ENCODE data around the gene ERO1A. TPM values are rescaled to one million over a fixed set of nuclear protein-coding genes. Genes with fewer than 3 reads are reported as not detected.

The ERO1A gene, protein sequence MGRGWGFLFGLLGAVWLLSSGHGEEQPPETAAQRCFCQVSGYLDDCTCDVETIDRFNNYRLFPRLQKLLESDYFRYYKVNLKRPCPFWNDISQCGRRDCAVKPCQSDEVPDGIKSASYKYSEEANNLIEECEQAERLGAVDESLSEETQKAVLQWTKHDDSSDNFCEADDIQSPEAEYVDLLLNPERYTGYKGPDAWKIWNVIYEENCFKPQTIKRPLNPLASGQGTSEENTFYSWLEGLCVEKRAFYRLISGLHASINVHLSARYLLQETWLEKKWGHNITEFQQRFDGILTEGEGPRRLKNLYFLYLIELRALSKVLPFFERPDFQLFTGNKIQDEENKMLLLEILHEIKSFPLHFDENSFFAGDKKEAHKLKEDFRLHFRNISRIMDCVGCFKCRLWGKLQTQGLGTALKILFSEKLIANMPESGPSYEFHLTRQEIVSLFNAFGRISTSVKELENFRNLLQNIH
- total RNA-seq (2022; extraction: Qiagen RNA extraction; ENCODE audit: low read depth) = 39.5 to 58.7 TPM (median 52.8 TPM) in 5 replicates

DNA sequence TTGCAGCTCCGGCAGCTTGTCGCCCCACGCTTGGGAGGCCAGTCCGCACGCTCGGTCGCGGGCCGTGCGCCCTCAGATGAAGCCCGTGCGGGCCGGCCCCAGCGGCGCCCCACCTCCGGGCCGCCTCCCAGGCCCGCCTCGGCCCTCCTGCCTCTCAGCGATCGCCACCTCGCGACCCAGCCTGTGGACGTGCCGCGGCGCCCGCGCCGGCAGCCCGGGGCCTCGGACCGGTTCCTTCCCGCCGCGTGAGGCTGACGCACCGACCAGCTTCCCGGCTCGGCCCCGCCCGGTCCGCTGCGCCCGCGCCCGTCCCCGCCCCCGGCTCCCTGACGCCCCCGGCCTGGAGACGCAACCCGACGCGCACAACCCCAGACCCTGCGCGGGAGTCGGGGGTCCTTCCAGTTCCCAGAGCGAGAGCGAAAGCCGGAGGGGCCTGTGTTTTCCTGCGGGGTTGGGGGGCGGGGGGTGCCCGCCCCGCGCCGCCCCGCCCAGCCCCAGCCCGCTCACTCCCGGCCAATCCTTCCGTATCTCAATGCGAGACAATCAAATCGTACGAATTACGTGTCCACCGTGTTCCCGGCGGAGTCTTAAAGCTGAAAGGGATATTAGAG, at the start of gene ERO1A:
ERO1A (minus strand) TSS at position 78 of the 611 bp plus-strand sequence; CDS start at position 1, 77 bp downstream.

DNA sequence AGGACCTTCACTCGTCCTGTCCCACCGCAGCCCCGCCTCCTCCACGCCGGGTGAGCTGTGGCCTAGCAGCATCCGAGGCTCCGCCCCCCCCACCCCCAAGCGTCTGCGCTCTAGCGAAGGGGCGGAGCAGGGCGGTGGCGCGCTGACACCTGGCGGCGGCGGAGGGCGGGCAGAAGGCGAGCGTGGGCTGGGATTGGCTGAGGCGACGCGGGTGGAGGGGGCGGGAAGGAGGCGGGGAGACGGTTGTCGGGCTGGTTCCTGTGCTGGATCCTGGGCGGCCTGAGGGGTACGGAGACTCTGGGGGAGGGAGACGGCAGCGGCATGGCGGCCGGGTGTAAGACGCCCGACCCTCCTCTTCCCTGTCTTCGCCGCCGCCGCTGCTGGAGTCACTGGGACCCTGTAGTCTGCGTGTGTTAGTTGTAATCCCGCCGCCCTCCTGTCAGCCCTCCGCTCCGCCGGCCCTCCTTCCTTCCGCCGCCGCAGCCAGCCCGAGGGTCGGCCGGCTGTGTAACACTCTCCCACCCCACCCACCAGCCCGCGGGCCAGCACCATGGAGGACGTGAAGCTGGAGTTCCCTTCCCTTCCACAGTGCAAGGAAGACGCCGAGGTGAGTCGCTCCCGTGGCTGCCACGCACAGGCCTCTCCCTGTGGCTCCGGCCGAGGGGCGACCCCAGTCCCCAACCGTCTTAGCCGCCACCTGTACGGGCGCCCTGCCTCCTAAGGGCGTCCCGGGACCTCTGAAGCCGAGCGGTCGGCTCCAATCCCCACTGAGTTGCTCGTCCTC, 34.8 kb upstream of the ERO1A start, which contains the start of gene STYX:
STYX (plus strand) TSS at position 242 of the 784 bp plus-strand sequence; CDS start at position 551, 309 bp downstream.

DNA sequence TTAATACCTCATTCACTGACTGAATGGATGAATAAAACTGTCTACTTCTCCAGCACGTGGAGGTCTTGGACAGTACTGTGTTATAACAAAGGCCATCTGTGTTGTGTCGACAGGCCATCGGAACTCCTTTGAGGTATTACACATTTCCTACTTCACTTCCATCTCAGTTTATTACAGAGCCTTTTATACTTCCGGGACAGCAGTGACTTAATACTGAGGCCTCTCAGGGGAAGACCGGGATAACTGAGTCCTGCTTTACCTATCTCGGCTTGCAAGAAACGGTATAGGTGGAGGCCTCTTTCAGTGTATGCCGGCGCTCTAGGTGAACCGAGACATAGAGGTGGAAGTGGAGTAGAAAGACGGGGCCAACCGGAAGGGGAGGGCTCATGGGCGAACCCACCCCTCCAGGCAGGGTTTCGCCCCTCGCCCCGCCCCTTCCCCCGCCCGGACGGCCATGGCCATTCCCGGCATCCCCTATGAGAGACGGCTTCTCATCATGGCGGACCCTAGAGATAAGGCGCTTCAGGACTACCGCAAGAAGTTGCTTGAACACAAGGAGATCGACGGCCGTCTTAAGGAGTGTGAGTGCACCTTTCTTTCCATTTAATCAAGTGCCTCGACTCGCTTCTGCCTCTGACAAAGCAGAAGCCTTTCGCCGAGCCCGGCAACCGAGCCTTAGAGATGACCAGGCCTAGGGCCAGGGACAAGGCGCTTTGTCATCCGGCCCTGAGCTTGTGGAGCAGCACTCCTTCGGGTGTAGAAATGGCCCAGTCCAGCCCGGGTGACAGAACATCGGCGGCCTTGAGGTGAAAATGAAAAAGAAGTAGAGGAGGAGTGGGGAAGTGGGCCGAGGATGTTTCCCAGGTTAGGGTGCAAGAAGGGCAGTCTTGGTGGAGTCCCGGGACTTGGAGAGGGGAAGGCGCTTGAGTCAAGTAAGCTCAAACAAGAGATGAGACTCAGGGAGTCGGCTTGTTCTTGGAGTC, 11.7 kb upstream of the ERO1A start, which contains the start of gene PSMC6:
PSMC6 (plus strand) TSS at position 477 of the 983 bp plus-strand sequence; CDS start at position 497, 20 bp downstream.

Other genes with a start within 250 kb of the ERO1A start
- 0.78 to 1.4 TPM (median 1.0 TPM) in 5 replicates for gene TXNDC16, start 143.1 kb downstream of the ERO1A start, total RNA-seq (2022; extraction: Qiagen RNA extraction; ENCODE audit: low read depth)
- gene GPR137C, start 142.7 kb downstream of the ERO1A start, total RNA-seq (2022; extraction: Qiagen RNA extraction; ENCODE audit: low read depth) = 0.09 to 0.34 TPM (median 0.11 TPM) in 5 replicates
- 81.5 to 132 TPM (median 87.8 TPM) in 5 replicates for gene PSMC6, start 11.6 kb upstream of the ERO1A start, total RNA-seq (2022; extraction: Qiagen RNA extraction; ENCODE audit: low read depth)
- gene STYX, start 34.6 kb upstream of the ERO1A start, total RNA-seq (2022; extraction: Qiagen RNA extraction; ENCODE audit: low read depth) = 2.9 to 6.1 TPM (median 5.3 TPM) in 5 replicates
- gene GNPNAT1, start 96.0 kb upstream of the ERO1A start, total RNA-seq (2022; extraction: Qiagen RNA extraction; ENCODE audit: low read depth) = 32.9 to 52.9 TPM (median 47.6 TPM) in 5 replicates